Activated CD8-positive, alpha-beta memory T cell treated with anti-CD3 and anti-CD28 coated beads for 4 hours (primary cell): ENCODE measurements around the gene STXBP6.

Experiments
- DNase-seq, 2 donors: peaks; one replicate each; pipeline ENCODE4 v3.0.0-alpha.2; 2020; ENCODE audit warnings: low read depth in 2 of 2

STXBP6 gene

DNA sequence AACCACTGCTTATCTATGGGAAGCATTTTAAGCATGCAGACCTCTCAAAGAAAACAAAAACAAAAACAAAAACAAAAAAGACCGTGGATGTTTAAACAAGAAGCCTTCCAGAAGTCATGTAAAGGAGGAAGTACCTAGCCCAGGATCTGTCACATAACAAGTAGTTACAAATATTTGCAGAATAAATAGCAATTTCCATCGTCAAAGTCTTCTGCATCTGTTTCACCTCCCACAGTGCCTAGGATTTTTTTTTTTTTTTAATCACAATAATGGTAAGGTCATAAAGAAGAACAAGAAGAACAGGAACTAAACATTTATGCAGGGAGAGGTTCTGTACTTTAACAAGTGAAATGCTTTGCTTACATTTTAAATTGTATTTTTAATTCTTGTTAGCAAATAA, 2.4 kb upstream of the STXBP6 start:
- no peak for DNase-seq

DNA sequence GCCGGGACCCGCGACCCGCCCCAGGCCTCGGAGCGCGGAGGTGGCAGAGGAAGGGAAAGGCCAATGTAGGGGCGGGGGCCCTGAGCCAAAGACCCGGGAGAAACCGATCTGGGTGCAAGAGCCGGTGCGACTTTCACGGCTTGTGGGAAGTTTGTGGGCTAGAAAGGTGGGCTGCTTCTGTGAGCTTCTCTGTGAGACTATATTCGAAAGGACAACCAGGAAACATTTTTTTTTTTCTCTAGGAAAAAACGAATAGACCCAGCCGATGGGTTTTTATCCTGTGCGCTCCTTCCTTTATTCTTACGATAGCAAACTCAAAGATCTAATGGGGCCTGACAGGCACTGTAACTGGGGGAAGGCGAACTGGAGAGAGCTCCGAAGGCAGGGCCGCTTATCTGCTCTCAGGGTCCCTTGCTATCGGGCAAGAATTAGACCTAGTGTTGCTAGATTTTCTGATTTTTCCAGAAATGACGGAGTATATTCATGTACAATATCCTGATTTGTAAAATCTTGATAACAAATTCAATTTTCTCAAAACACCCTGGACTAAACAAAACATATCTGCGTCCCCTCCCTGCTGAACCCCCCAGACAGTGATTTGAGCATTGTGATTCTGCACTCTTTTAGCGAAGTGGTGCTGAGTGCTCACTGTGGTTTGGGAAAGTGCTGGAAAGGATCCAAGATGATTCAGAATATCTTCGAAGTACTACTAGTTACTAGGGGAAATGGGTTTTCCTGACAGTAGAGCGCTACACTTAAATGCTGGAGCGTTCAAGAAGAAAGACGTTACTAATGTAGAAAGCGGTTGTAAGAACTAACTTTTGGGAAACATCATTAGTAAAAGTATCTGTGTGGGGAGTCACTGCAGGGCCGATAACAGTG, 563 bp upstream of the STXBP6 start:
- DNase-seq, result no peak

GRCh38 chr14:25049093-25049567, 817 bp downstream of the STXBP6 start:
- no peak for DNase-seq

DNA sequence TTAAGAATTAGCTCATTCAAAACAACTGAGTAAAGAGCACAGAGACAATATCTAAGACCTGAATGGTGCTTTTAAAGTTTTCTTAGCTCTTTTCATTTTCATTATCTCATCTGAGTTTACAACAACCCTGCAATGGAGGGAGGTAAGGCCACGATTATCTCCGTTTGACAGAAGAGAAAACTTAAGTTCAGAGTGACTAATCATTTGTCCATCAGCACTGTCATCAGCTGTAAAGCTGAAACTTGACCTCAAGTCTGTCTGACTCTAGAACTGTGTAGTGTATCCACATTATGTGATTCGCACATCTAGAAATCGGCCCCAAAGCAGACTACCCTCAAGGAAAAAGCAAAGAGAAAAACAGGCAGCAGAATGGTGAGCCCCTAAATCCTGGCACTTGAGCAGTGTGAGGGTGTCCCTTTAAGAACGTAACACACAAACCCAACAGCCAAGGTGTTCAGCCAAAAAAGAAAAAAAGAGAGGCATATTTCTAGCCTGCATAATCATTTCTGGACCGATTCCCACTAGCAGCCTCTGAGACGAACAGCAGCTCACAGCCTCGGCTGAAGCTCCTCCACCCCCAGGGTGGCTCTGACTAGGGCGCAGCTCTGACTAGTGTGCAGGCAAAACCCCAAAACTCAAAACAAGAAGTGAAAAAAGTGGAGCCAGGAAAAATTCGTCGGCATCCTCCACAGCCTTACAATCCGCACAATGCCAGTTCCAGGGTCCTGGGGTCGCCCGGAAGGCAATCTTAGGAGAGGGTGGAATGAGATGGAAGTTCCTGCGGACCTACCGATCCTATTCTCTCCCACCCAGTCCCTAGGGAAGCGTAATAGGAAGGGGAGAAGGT, 1.6 kb downstream of the STXBP6 start:
- no peak for DNase-seq

DNA sequence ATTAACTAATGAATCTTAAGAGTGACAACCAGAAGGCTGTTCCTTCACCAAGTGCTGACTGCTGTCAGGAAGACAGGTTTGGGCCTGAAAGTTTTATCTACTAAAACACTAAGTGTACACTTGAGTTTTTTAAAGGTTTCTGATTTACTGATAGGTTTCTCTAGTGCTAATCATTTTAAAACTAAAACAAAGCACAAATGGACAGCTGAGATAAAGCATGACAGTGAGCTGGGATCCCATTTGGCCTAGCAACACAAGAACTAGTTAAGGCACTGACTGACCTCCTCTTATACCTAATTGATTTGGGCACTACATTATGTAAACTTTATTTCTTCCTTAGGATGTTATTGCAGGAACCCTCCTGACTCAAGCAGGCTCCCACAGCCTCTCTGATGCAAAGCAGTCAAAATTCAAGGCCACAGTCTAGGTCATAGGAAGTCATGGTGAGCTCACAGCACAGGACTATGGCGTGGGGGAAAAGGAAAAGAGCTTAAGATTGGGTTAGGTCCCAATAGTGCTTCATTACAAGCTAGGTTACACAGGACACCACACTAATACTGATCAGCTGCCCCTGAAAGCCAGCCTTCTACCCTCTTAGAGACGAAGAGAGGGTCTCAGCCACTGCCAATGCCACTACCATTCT, 3.5 kb downstream of the STXBP6 start:
- DNase-seq, result no peak

DNA sequence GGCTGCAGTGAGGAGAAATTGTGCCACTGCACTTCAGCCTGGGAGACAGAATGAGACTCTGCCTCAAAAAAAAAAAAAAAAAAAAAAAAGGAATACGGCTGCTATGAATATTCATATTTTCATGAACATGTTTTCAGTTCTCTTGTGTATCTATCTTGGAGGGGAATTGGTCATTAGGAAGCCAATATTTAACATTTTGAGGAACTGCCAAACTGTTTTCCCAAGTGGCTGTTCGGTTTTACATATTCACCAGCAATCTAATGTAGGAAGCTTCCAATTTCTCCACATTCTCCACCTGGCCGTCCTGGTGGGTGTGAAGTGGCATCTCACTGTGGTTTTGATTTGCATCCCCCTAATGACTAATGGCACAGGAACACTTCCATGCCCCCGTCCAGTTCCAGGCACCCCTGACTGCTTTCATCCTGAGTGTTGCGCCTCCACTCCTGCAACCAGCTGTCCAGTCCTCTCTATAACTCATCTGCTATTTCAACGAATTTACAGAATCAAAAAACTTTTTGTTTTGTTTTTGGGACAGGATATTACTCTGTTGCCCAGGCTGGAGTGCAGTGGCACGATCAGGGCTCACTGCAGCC, 5.7 kb downstream of the STXBP6 start:
- no peak for DNase-seq

DNA sequence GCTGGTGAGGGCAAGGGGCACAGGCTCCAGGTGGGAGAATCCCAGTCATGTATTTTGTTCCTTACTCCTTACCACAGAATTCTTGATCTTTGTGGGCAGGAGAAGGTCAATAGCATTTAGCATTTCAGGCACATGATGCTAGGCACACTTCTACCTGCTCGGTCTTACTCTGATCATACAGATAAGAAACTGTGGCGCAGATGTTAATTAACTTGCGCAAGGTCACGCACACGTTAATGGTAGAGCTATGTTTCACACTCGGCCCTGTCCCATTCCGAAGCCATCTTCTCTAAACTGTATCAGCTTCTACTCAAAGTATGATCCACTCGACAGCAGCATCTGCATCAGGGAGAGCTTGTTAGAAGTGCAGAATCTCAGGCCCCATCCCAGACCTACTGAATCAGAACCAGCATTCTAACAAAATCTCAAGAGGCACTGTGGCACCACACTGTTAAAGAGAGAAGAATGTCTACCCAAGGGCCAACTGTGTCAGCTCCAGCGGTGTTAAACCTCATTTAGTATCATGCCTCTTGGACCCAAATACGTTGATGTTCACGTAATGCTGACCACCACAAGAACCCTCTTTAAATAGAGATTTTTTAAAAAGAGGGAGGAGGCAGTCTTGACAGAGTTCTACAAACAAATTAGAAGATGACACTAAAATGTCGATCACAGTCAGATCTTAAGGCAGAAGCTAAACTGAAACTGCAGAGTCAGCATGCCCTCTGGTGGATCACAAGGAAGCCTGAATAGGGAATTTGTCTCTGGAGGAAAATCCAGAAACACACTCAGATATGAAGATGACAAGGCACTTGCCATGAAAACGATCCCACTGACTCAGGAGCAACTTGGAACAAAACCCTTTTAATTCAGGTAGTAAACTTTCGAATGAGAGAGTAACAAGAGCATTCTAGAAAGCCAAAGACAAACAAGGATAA, 7.3 kb downstream of the STXBP6 start:
- DNase-seq, result no peak

DNA sequence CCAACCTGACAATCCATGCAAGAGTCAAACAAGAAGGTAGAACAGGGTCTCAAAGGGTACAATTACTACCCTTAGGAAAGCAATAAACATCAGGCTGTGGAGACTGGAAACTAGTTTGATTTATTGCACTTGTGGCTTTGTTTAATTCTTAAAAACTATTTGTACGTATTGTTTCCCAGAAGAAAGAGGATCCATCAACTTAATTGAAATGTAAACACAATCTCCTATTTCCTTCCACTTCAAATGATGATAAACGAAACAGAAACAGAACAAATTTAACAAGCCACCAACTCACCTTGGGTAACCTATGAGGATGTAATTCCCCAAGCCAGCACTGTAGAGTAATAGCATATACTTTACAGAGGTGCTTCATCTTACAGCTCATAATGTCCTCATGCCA, 8.0 kb downstream of the STXBP6 start:
- DNase-seq, result no peak

- DNase-seq, result no peak
These were observed 8.5 kb downstream of the STXBP6 start for GRCh38 chr14:25041484-25041883.

DNA sequence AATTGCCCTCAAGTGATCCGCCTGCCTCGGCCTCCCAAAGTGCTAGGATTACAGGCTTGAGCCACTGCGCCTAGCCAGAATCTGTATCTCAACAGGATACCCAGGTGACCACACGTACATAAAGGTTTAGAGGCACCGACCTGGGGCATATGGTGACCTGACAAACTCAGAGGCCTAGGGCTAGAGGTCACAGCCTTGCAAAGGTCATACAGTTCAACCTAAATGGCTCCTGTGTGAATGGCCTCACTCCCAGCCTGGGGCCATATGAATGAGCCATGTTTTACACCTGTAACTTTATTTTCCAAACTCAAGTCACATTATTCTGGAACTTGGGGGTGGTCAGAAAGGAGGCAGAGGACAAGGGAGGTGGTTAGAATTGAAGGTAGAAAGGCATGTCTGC, 10.0 kb downstream of the STXBP6 start:
- no peak for DNase-seq

- no peak for DNase-seq
These were observed 11.8 kb downstream of the STXBP6 start for GRCh38 chr14:25038044-25038668.

DNA sequence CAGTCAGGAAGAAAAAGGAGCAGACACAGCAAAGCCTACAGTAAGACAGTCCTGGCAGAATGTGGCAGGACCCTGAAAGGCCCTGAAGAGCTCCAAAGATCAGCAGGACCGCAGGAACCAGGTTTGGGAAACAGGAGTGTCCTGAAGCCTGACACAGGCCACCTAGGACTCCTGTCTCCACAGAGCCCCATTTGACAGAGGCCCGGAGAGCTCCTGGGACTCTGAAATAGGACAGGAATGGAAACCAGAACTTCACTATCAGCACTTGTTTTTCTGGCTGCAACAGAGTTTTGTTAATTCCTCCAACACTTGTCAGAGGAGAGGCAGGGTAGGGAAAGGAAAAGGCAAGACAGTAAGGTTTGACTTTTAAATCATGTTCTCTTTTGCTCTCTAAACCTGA, 12.9 kb downstream of the STXBP6 start:
- no peak for DNase-seq

DNA sequence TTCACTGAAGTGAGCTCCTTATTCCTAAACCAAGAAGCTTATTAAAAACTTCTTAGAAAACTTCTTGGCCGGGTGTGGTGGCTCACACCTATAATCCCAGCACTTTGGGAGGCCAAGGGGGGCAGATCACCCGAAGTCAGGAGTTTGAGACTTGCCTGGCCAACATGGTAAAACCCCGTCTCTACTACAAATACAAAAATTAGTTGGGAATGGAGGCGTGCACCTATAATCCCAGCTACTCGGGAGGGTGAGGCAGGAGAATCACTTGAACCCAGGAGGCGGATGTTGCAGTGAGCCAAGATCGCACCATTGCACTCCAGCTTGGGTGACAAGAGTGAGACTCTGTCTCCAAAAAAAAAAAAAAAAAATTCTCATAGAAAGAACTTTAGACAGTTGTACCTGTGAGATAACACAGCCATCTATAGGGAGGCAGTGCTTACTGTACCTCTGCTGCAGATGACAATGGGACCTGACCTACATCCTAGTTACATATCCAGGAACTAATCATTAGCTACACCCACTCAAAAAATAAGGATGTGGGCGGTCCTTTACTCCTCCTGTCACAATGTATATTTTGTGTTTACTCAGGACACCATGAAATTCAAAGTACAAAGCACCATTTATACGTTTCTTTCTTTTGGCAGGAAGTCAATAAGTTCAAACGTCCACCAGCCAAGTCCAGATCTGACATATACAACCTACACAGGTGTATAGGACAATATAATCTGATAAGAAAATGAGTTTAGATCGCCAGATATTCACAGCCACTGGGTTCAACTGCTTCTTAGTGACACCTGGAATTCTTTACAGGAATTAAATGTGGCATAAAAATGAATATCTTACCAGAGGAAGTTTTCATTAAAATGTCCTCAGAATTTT, 14.9 kb downstream of the STXBP6 start:
- DNase-seq, result no peak

DNA sequence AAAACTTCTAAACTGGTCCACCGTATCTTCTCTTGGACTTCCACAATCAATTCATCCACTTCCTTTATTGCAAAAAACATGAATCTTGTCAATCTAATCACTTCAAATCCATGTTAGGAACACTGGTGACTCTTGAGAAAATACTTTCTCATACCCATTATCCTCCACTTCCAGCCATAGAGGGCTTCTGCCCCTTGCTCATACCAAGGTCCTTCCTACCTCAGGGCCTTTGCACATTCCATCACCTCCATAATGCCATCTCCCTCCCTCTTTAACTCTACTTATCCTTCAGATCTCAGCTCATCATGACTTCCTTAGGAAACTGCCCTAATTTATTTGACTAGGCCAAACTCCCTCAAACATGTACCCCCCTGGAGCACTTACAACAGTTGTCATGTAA, 16.6 kb downstream of the STXBP6 start:
- DNase-seq, result no peak

DNA sequence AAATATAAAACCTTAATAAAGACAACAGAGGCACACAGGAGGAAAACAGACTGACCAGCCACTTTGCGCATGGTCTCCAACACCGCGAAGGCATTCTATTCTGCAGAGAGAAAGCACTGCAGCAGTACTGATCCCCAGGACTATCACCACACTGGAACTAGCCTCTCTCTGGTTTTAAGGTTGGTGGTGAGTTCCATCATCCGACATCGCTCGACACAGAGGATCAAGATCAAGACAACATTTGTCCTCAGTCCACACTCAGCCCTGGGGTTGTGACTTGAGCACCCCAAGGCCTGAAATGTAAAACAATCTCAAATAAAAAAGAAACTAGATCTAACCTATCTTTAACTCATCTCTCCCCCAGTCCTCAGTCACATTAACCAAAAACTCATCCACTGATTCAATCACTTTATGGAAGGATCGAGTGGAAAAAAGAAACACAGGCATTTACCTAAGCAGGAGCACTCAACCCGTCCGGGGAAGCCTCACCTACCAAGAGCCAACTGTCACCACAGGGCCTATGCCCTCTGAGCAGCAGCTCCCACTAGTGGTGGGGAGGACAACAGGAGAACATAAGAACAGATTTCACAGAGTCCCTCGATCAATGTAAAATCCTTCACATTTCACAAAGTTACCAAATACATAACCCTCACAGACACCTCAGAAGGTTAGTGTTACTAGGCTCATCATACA, 17.7 kb downstream of the STXBP6 start:
- no peak for DNase-seq

GRCh38 chr14:25026476-25027137, 23.3 kb downstream of the STXBP6 start:
- DNase-seq, result no peak

GRCh38 chr14:25019892-25020291, 30.1 kb downstream of the STXBP6 start:
- no peak for DNase-seq

DNA sequence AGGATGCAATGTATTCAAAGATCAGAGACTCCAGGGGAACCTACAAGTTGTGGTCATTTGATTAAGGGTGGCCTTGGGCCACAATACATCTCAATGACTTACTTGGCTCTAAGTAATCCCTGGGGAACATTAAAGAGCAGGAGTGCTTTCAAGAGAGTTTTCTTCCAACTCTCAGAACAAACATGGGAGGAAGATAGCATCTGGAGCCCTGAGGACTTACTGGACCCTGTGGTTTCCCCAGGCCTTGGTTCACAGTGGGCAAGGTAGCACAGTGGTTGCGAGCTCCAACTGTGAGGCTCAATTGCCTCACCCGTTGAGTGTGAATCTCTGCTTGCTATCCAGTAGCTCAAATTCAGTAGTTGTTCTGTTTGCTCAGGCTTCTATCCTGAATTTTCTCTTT, 32.4 kb downstream of the STXBP6 start:
- DNase-seq, result no peak
